ENCODE measurements around the gene CLEC6A.

CLEC6A gene

DNA sequence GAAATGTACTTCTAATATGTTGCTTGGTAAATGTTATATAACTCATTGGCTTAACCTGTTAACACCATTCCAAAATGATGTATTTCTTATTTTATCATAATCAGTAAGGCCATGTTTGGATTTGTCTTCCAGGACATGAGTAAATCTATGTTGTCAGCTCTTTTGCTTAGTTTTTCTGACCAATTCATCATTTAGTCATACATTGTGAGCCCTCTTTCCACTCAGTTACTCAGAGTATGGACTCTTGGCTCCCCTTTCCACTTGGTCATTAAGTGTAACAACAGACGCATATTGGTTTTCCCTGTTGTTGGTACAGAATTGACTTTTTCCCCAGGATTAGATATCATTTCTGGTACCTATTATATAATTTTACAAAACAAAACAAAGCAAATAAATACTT lies 48.6 kb downstream of the CLEC6A start:
- Histone ChIP-seq H3K4ac (ENCODE audit: low read depth, low read length) (no peak overlapping the region), H3K9ac (ENCODE audit: low read length) (no peak overlapping the region), H3K36me3 (ENCODE audit: control insufficient read depth in 1 of 2, insufficient read depth in 2 of 2, low read length in 2 of 2) (no peaks in the 10 kb centered on the region), H4K12ac (ENCODE audit: low read depth, low read length) (no peak overlapping the region), H3K9me3 (ENCODE audit: insufficient read depth, low read depth, low read length) (no peaks in the 10 kb centered on the region), H2BK120ac (ENCODE audit: insufficient read depth, low read length, poor library complexity) (no peak overlapping the region), H2AK5ac (ENCODE audit: low read length) (no peak overlapping the region), H3K27ac (ENCODE audit: low read depth, low read length) (no peak overlapping the region), H3K27me3 (ENCODE audit: insufficient read depth, low read length) (no peaks in the 10 kb centered on the region), H3K4me3 (ENCODE audit: low read depth, low read length) (no peak overlapping the region), H3K4me1 (ENCODE audit: control insufficient read depth in 1 of 2, insufficient read depth in 2 of 2, low read length in 2 of 2) (no peaks in the 10 kb centered on the region), H3K79me2 (ENCODE audit: control insufficient read depth, insufficient read depth, low read length, poor library complexity) (no peaks in the 10 kb centered on the region), H3K14ac (ENCODE audit: low read length) (no peak overlapping the region), H3K18ac (ENCODE audit: low read length) (no peak overlapping the region), H3K4me2 (ENCODE audit: low read length) (no peak overlapping the region), H3K23ac (ENCODE audit: low read length) (no peak overlapping the region), H2BK5ac (ENCODE audit: low read depth, low read length, poor library complexity) (no peak overlapping the region), H4K91ac (ENCODE audit: low read depth, low read length) (no peak overlapping the region), H3K79me1 (ENCODE audit: low read length) (no peaks in the 10 kb centered on the region), H2AFZ (ENCODE audit: insufficient read depth, low read length, poor library complexity) (no peak overlapping the region), H4K8ac (ENCODE audit: low read depth, low read length) (no peak overlapping the region), H2BK12ac (ENCODE audit: low read length) (no peak overlapping the region)
- no peak for DNase-seq
- WGBS (ENCODE audit: extremely low coverage, insufficient coverage, insufficient read length) = no CpG with 5 or more reads among the region's 1 CpG

DNA sequence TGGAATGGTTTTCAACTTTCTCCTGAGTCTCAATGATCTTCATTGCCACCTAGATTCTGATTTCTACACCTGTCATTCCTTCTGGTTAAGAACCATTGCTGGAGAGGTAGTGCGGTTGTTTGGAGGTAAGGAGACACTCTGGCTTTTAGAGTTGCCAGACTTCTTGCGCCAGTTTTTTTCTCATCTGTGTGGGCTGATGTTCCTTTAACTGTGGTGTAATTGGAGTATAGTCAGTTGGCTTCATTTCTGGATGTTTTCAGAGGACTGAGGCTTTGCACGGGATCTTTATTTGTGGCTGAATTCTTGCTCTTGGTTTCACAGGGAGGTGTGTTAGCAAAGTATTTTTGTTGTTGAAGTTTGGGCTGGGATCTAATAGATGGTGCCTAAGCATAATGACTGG lies 51.8 kb downstream of the CLEC6A start:
- H3K4me1 ChIP-seq (ENCODE audit: control insufficient read depth in 1 of 2, insufficient read depth in 2 of 2, low read length in 2 of 2) = no peaks in the 10 kb centered on the region
- H2BK120ac ChIP-seq (ENCODE audit: insufficient read depth, low read length, poor library complexity) = no peak overlapping the region
- no peak overlapping the region for H2AK5ac ChIP-seq (ENCODE audit: low read length)
- H3K4ac ChIP-seq (ENCODE audit: low read depth, low read length) = no peak overlapping the region
- no peak overlapping the region for H2AFZ ChIP-seq (ENCODE audit: insufficient read depth, low read length, poor library complexity)
- no peak overlapping the region for H4K12ac ChIP-seq (ENCODE audit: low read depth, low read length)
- no peak overlapping the region for H4K91ac ChIP-seq (ENCODE audit: low read depth, low read length)
- no peak overlapping the region for H3K14ac ChIP-seq (ENCODE audit: low read length)
- H3K4me3 ChIP-seq (ENCODE audit: low read depth, low read length) = no peak overlapping the region
- no peaks in the 10 kb centered on the region for H3K27me3 ChIP-seq (ENCODE audit: insufficient read depth, low read length)
- no peaks in the 10 kb centered on the region for H3K36me3 ChIP-seq (ENCODE audit: control insufficient read depth in 1 of 2, insufficient read depth in 2 of 2, low read length in 2 of 2)
- no peaks in the 10 kb centered on the region for H3K79me1 ChIP-seq (ENCODE audit: low read length)
- no peak overlapping the region for H4K8ac ChIP-seq (ENCODE audit: low read depth, low read length)
- H3K27ac ChIP-seq (ENCODE audit: low read depth, low read length) = no peak overlapping the region
- no peak overlapping the region for H2BK12ac ChIP-seq (ENCODE audit: low read length)
- H2BK5ac ChIP-seq (ENCODE audit: low read depth, low read length, poor library complexity) = no peak overlapping the region
- no peak overlapping the region for H3K4me2 ChIP-seq (ENCODE audit: low read length)
- no peak overlapping the region for H3K9ac ChIP-seq (ENCODE audit: low read length)
- H3K79me2 ChIP-seq (ENCODE audit: control insufficient read depth, insufficient read depth, low read length, poor library complexity) = no peaks in the 10 kb centered on the region
- no peak overlapping the region for H3K23ac ChIP-seq (ENCODE audit: low read length)
- WGBS (ENCODE audit: extremely low coverage, insufficient coverage, insufficient read length) = no CpG with 5 or more reads among the region's 3 CpGs
- H3K9me3 ChIP-seq (ENCODE audit: insufficient read depth, low read depth, low read length) = no peaks in the 10 kb centered on the region
- DNase-seq = no peak
- no peak overlapping the region for H3K18ac ChIP-seq (ENCODE audit: low read length)

DNA sequence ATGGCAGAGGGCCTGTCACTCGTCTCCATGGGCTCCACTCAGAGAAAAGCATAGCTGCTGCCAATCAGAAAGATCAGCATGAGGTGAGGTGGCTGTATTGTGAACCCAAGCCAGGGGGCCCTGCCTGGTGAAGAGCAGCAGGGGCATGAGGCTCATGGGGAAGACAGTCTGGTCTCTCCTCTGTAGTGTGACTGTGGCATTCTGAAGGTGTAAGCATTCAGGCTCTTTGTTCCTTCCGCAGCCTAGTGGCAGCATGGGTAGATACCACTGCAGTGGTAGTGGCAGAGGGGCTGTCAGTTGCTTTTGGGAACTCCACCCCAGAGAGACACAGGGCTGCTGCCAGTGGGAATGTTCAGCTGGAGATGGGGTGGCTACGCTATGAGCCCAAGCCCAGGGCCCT lies 52.5 kb downstream of the CLEC6A start:
- H4K91ac ChIP-seq (ENCODE audit: low read depth, low read length) = no peak overlapping the region
- no peaks in the 10 kb centered on the region for H3K27me3 ChIP-seq (ENCODE audit: insufficient read depth, low read length)
- no peaks in the 10 kb centered on the region for H3K4me1 ChIP-seq (ENCODE audit: control insufficient read depth in 1 of 2, insufficient read depth in 2 of 2, low read length in 2 of 2)
- no peaks in the 10 kb centered on the region for H3K79me1 ChIP-seq (ENCODE audit: low read length)
- H3K14ac ChIP-seq (ENCODE audit: low read length) = no peak overlapping the region
- H4K12ac ChIP-seq (ENCODE audit: low read depth, low read length) = no peak overlapping the region
- H2AFZ ChIP-seq (ENCODE audit: insufficient read depth, low read length, poor library complexity) = no peak overlapping the region
- no peaks in the 10 kb centered on the region for H3K79me2 ChIP-seq (ENCODE audit: control insufficient read depth, insufficient read depth, low read length, poor library complexity)
- H3K4me2 ChIP-seq (ENCODE audit: low read length) = no peak overlapping the region
- H2BK12ac ChIP-seq (ENCODE audit: low read length) = no peak overlapping the region
- WGBS (ENCODE audit: extremely low coverage, insufficient coverage, insufficient read length) = no CpG with 5 or more reads among the region's 3 CpGs
- no peaks in the 10 kb centered on the region for H3K9me3 ChIP-seq (ENCODE audit: insufficient read depth, low read depth, low read length)
- no peak overlapping the region for H2BK5ac ChIP-seq (ENCODE audit: low read depth, low read length, poor library complexity)
- no peak overlapping the region for H4K8ac ChIP-seq (ENCODE audit: low read depth, low read length)
- H3K9ac ChIP-seq (ENCODE audit: low read length) = no peak overlapping the region
- H3K27ac ChIP-seq (ENCODE audit: low read depth, low read length) = no peak overlapping the region
- H3K4me3 ChIP-seq (ENCODE audit: low read depth, low read length) = no peak overlapping the region
- DNase-seq = no peak
- no peak overlapping the region for H3K23ac ChIP-seq (ENCODE audit: low read length)
- H3K36me3 ChIP-seq (ENCODE audit: control insufficient read depth in 1 of 2, insufficient read depth in 2 of 2, low read length in 2 of 2) = no peaks in the 10 kb centered on the region
- no peak overlapping the region for H3K4ac ChIP-seq (ENCODE audit: low read depth, low read length)
- no peak overlapping the region for H3K18ac ChIP-seq (ENCODE audit: low read length)
- H2BK120ac ChIP-seq (ENCODE audit: insufficient read depth, low read length, poor library complexity) = no peak overlapping the region
- H2AK5ac ChIP-seq (ENCODE audit: low read length) = no peak overlapping the region

DNA sequence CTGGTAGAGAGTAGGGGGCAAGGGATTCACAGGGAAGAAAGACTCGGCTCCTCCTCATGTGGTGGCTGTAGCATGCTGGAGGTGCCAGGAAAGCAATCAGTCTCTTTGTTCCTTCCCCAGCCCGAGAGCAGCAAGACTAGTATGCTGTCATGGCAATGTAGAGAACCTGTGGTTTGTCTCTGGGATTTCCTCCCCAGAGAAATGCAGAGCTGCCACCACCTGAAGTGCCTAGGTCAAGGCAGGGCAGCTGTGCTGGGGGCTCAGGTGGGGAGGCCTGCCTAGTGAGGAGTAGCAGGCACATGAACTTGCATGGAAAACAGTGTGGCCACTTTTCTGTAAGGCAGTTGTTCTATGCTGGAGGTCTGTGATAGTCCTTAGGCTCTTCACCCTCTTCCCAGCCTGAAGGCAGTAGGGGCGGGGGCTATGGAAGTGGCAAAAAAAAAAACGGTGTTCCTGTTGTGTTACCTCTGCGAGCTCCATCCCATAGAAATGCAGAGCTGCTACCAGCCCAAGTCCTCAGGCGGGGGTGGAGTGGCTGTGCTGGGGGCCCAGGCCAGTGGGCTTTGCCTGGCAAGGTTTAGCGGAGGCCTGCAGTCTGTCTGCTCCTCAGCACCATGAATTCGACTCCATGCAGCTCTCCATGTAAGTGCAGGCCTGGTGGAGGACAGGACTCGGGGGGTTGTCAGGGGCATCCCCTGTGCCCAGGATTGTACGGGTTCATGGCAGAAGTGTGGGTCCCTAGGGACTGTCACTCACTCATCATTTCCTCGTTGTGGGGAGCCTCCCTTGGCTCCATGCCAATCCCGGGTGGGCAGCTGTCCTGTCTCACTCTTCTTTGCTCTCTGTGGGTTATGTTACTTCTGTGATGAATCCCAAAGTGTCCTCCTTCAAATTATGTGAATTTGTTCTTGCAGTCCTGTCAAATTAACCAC lies 53.4 kb downstream of the CLEC6A start:
- Histone ChIP-seq H3K36me3 (ENCODE audit: control insufficient read depth in 1 of 2, insufficient read depth in 2 of 2, low read length in 2 of 2) (no peaks in the 10 kb centered on the region), H4K8ac (ENCODE audit: low read depth, low read length) (no peak overlapping the region), H3K9me3 (ENCODE audit: insufficient read depth, low read depth, low read length) (no peaks in the 10 kb centered on the region), H3K27me3 (ENCODE audit: insufficient read depth, low read length) (no peaks in the 10 kb centered on the region), H3K4me2 (ENCODE audit: low read length) (no peak overlapping the region), H4K91ac (ENCODE audit: low read depth, low read length) (no peak overlapping the region), H3K4ac (ENCODE audit: low read depth, low read length) (no peak overlapping the region), H3K23ac (ENCODE audit: low read length) (no peak overlapping the region), H3K9ac (ENCODE audit: low read length) (no peak overlapping the region), H3K27ac (ENCODE audit: low read depth, low read length) (no peak overlapping the region), H4K12ac (ENCODE audit: low read depth, low read length) (no peak overlapping the region), H2BK120ac (ENCODE audit: insufficient read depth, low read length, poor library complexity) (no peak overlapping the region), H3K18ac (ENCODE audit: low read length) (no peak overlapping the region), H3K79me1 (ENCODE audit: low read length) (no peaks in the 10 kb centered on the region), H3K14ac (ENCODE audit: low read length) (no peak overlapping the region), H2BK12ac (ENCODE audit: low read length) (no peak overlapping the region), H2AK5ac (ENCODE audit: low read length) (no peak overlapping the region), H2AFZ (ENCODE audit: insufficient read depth, low read length, poor library complexity) (no peak overlapping the region), H3K79me2 (ENCODE audit: control insufficient read depth, insufficient read depth, low read length, poor library complexity) (no peaks in the 10 kb centered on the region), H3K4me3 (ENCODE audit: low read depth, low read length) (no peak overlapping the region), H3K4me1 (ENCODE audit: control insufficient read depth in 1 of 2, insufficient read depth in 2 of 2, low read length in 2 of 2) (no peaks in the 10 kb centered on the region), H2BK5ac (ENCODE audit: low read depth, low read length, poor library complexity) (no peak overlapping the region)
- DNase-seq = no peak
- no CpG with 5 or more reads among the region's 12 CpGs for WGBS (ENCODE audit: extremely low coverage, insufficient coverage, insufficient read length)
